HG02840 (cell line): ENCODE data around the gene NONO.
"Not testable (repeated sequence)": the region's sequence is repeated elsewhere in the genome, so short reads cannot be mapped to it uniquely, and the experiment has no call there.

ENCODE experiments used
- ATAC-seq: cut with Tn5 transposase; IDR thresholded peaks from one replicate; pipeline ENCODE4 v1.9.1; 2021; ENCODE audit warnings: mild to moderate bottlenecking, moderate library complexity, moderate number of reproducible peaks; ENCODE audit not compliant: unreplicated experiment, low FRiP score

The NONO gene

GRCh38 chrX:71282514-71283402, 677 bp upstream of the NONO start:
- ATAC-seq, result peak; percentile 25

GRCh38 chrX:71285929-71286328, 2.5 kb downstream of the NONO start:
- no peak for ATAC-seq

GRCh38 chrX:71291381-71291780, 7.9 kb downstream of the NONO start:
- no peak for ATAC-seq

DNA sequence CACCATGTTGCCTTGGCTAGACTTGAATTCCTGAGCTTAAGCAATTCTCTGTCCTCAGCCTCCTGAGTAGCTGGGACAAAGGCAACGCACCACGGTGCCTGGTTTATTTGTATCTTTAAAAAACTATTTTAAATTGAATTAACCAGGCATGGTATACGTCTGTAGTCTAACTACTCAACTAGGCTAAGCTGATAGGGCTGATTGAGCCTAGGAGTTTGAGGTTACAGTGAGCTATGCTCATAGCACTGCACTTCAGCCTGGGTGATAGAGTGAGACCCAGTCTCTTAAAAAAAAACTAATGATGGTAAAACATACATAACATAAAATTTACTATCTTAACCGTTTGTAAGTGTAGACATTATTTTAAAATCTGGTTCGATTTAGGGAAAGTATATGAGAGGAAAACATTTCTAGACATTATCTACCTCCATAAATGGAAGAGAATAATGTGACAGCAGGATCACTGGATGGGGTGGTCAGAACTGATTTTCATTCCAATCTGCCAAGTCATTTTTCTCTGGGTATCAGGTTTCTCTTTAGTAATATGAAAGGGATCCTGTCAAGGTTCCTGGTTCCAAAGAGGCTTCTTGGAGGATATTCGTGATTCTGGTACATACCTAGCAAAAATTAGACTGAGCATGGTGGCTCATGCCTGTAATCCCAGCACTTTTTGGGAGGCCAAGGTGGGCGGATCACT, 9.4 kb downstream of the NONO start:
- ATAC-seq, result no peak

DNA sequence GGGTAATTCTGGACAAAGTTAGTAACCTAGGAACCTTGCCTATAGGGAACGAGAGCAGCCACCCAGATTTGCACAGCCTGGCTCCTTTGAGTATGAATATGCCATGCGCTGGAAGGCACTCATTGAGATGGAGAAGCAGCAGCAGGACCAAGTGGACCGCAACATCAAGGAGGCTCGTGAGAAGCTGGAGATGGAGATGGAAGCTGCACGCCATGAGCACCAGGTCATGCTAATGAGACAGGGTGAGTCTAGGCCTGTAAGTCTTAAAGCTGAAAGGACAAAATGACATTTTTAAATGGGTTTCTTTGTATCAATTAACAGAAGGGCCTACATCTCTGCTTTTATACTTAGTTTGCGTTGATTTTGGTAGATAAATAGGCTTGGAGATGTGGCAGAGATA, 13.4 kb downstream of the NONO start:
- no peak for ATAC-seq

GRCh38 chrX:71298119-71298518, 14.7 kb downstream of the NONO start:
- no peak for ATAC-seq

DNA sequence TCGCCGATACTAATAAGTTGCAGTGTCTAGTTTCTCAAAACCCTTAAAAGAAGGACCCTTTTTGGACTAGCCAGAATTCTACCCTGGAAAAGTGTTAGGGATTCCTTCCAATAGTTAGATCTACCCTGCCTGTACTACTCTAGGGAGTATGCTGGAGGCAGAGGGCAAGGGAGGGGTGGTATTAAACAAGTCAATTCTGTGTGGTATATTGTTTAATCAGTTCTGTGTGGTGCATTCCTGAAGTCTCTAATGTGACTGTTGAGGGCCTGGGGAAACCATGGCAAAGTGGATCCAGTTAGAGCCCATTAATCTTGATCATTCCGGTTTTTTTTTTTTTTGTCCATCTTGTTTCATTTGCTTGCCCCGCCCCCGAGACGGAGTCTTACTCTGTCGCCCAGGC, 16.6 kb downstream of the NONO start:
- not testable (repeated sequence) for ATAC-seq

GRCh38 chrX:71300495-71300894, 17.1 kb downstream of the NONO start:
- not testable (repeated sequence) for ATAC-seq

DNA sequence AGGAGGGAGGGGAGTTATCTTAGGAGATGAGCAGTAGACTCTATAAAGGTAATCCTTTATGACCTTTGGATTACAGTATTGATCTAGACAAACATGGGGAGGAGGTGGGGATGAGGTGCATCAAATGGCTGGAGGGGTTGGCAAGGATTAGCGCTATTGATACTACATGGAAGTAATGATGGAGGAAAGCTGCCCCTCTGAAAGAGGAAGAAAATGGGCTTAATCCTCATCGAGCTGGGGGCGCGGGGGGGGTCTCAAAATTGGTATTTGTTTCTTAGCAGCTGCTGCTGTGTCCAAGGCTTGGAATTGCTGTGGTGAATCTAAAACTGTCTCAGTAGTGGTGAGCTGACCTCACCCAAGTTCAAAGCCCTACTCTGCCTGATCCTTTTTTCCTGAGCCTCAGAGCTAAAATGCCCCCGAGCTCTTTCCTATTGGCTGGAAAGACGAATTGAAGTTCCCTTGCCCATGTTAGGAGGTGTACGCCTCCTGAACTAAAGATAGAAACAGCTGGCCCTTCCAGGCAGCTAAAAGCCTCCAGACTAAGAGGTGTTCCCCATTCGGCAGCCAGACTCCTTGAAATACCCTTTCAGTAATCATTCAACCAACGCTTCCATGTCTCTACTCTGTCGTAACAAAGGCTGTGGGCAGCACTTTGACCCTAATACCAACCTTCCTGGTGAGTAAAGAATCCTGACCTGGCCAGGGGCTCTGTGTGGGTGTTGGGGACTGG, 17.9 kb downstream of the NONO start, which contains the start of gene ITGB1BP2:
TSS of gene ITGB1BP2 (plus strand) at position 556 of the 730 bp plus-strand sequence. CDS start at position 613, 57 bp downstream.
- no peak for ATAC-seq

GRCh38 chrX:71302461-71303213, 19.2 kb downstream of the NONO start:
- ATAC-seq, result no peak

- ATAC-seq, result no peak
These were observed 21.1 kb downstream of the NONO start for GRCh38 chrX:71304561-71304960.

DNA sequence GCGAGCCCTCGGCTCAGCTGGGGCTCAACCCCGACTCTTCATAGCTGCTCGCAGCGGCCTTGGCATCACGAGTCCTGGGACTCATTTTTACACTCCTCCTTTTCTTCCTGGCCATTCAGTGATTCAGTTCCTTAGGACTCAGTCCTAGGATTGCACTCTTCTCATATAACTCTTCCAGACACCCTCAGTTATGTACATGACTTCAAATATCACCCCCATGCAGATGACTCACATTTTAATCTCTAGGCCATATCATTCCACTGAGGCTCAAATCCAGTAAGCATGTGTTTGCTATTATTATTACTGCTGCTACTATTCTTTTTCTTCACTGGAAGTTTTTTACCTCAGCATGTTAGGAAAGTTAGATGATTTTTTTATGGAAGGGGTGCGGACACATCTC, 32.5 kb downstream of the NONO start:
- no peak for ATAC-seq

DNA sequence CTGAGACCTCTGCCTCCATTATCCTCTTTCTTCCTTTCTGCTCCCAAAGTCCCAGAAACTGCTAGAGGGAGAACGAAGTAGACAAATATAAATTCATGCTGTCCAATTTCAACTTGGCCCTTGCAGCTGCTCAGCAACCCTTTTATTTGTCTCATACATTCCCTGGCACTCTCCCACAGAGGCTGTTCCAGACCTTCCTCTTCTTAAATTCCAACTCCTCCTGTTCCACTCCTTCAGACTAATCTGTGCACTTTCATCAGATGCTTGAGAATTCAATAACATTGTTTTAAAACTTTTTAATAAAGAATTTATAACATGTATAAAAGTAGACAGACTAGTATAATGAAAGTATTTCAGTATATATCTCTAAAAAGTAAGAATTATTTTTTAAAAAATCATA, 33.5 kb downstream of the NONO start:
- not testable (repeated sequence) for ATAC-seq

- ATAC-seq, result no peak
These were observed 36.7 kb downstream of the NONO start for GRCh38 chrX:71320126-71320525.

DNA sequence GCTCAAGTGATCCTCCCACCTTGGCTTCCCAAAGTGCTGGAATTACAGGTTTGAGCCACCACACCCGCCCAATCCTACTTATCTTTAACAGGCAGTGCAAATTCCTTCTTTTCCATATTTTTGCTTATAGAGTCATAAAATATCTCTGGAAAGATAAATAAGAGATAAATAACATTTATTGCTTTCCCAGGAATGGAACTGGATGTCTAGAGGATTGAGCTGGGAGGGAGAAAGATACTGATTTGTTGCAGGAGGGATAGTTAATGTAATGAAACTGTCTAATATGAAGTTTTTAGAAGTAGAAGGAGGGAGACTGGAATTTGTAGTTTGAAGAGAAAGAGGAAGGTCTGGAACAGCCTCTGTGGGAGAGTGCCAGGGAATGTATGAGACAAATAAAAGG, 38.3 kb downstream of the NONO start:
- ATAC-seq, result no peak

DNA sequence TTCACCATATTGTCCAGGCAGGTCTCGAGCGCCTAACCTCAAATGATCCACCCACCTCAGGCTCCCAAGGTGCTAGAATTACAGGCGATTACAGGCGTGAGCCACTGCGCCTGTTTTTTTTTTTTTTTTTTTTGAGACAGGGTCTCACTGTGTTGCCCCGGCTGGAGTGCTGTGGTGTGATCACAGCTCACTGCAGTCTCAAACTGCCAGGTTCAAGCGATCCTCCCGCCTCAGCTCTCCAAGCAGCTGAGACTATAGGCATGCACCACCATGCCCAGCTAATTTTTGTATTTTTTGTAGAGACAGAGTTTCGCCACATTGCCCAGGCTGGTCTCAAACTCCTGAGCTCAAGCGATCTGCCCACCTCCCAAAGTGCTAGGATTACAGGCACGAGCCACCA, 41.0 kb downstream of the NONO start:
- not testable (repeated sequence) for ATAC-seq

GRCh38 chrX:71326394-71326793, 43.0 kb downstream of the NONO start:
- ATAC-seq, result no peak

DNA sequence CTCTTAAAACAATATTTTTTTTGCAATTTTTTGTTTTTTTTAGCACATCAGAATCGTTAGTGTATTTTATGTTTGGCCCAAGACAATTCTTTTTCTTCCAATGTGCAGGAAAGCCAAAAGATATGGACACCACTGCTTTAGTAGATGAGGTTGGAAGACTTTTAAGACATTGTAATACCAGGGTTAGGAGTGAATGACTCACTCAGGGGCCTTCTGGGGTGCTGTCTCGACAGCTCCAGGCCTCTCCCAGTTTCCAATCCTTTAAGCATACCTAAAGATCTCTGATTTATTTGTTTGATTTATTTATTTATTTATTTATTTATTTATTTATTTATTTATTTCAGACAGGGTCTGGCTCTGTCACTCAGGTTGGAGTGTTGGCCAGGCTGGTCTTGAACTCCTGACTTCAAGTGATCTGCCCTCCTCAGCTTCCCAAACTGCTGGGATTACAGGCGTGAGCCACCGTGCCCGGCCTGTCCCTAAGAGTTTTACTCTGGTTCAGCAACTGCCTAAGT, 65.8 kb downstream of the NONO start:
- not testable (repeated sequence) for ATAC-seq

DNA sequence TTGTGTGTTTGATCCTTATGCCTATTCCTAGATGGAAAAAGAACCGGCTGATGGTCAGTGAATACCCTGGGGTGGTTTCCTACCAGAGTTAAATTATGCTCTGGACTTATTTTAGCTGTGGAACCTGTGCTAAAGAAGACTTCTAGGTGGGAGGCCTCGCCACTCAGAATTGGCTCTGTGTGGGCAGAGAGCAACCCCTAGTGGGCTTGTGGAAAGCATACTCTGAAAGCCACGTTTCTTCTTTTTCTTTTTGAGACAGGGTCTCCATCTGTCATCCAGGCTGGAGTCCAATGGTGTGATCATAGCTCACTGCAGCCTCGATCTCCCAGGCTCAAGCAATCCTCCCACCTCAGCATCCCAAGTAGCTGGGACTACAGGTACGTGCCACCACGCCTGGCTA, 66.4 kb downstream of the NONO start:
- not testable (repeated sequence) for ATAC-seq
